Mesenchymal stem cell (in vitro differentiated cells and primary cell): ENCODE measurements around the gene KCNA3.
A peak's percentile ranks its signal among the peaks of the same experiment; 100 is the strongest.

Experiments used
- DNase-seq: peaks from one replicate; pipeline ENCODE4 v3.0.0-alpha.2; 2013
- H2AFZ ChIP-seq: one replicate; pipeline ENCODE4 v1.6.1; 2013; ENCODE audit warnings: low read depth, mild to moderate bottlenecking, control low read depth, inconsistent platforms, low read length, moderate library complexity
- H2AK5ac ChIP-seq: 2 replicates; pipeline ENCODE4 v1.6.1; 2013; ENCODE audit warnings: low read length, moderate library complexity, mild to moderate bottlenecking, inconsistent platforms; ENCODE audit not compliant: severe bottlenecking
- H2BK120ac ChIP-seq: one replicate; pipeline ENCODE4 v1.6.1; 2013; ENCODE audit warnings: low read depth, mild to moderate bottlenecking, inconsistent platforms, low read length, moderate library complexity
- H2BK12ac ChIP-seq, 2 experiments: one replicate each; pipeline ENCODE4 v1.6.1; 2013; ENCODE audit warnings: inconsistent platforms in 2 of 2, low read length in 2 of 2, mild to moderate bottlenecking in 2 of 2, moderate library complexity in 2 of 2, control low read depth in 1 of 2
- H2BK15ac ChIP-seq: one replicate; pipeline ENCODE4 v1.6.1; 2013; ENCODE audit warnings: mild to moderate bottlenecking, low read depth, inconsistent platforms; ENCODE audit not compliant: poor library complexity, severe bottlenecking
- H2BK5ac ChIP-seq: 2 replicates; pipeline ENCODE4 v1.6.1; 2013; ENCODE audit warnings: low read depth, mild to moderate bottlenecking, low read length, control low read depth, inconsistent platforms; ENCODE audit not compliant: poor library complexity, severe bottlenecking
- H3K14ac ChIP-seq, 2 experiments: one replicate each; pipeline ENCODE4 v1.6.1; 2013; ENCODE audit warnings: inconsistent platforms in 2 of 2, low read length in 2 of 2, control low read depth in 1 of 2, mild to moderate bottlenecking in 1 of 2, moderate library complexity in 1 of 2
- H3K18ac ChIP-seq, 2 experiments: one replicate each; pipeline ENCODE4 v1.6.1; 2013; ENCODE audit warnings: inconsistent platforms in 2 of 2, low read length in 2 of 2, control low read depth in 1 of 2, low read depth in 1 of 2, mild to moderate bottlenecking in 1 of 2
- H3K23ac ChIP-seq, 2 experiments: one replicate each; pipeline ENCODE4 v1.6.1; 2013; ENCODE audit warnings: inconsistent platforms in 2 of 2, low read length in 2 of 2, mild to moderate bottlenecking in 2 of 2, moderate library complexity in 2 of 2, control low read depth in 1 of 2
- H3K27ac ChIP-seq: 2 replicates; pipeline ENCODE4 v1.5.1; 2013; ENCODE audit warnings: mild to moderate bottlenecking, moderate library complexity, low read length, control low read depth, inconsistent platforms; ENCODE audit not compliant: poor library complexity, severe bottlenecking
- H3K27me3 ChIP-seq, 2 experiments: 2 replicates each; pipeline versions ENCODE4 v1.6.1 to v1.7.0; 2013; ENCODE audit warnings: low read length in 2 of 2, mild to moderate bottlenecking in 2 of 2, moderate library complexity in 2 of 2, control low read depth in 1 of 2, inconsistent platforms in 1 of 2; ENCODE audit not compliant: control insufficient read depth in 1 of 2, insufficient read depth in 1 of 2
- H3K36me3 ChIP-seq, 2 experiments: 2 replicates each; pipeline versions ENCODE4 v1.6.1 to v1.7.0; 2013; ENCODE audit warnings: low read length in 2 of 2, control low read depth in 1 of 2, inconsistent platforms in 1 of 2, low read depth in 1 of 2, mild to moderate bottlenecking in 1 of 2; ENCODE audit not compliant: insufficient read depth in 2 of 2, control insufficient read depth in 1 of 2
- H3K4ac ChIP-seq, 2 experiments: one replicate each; pipeline ENCODE4 v1.6.1; 2013; ENCODE audit warnings: inconsistent platforms in 2 of 2, low read length in 2 of 2, mild to moderate bottlenecking in 2 of 2, moderate library complexity in 2 of 2, control low read depth in 1 of 2, low read depth in 1 of 2
- H3K4me1 ChIP-seq: 2 replicates; pipeline ENCODE4 v1.6.1; 2013; ENCODE audit warnings: low read depth, low read length, control low read depth; ENCODE audit not compliant: control insufficient read depth, insufficient read depth
- H3K4me2 ChIP-seq: 2 replicates; pipeline ENCODE4 v1.6.1; 2013; ENCODE audit warnings: low read length, mild to moderate bottlenecking, inconsistent platforms; ENCODE audit not compliant: poor library complexity, severe bottlenecking
- H3K4me3 ChIP-seq, 2 experiments: 2 replicates each; pipeline versions ENCODE4 v1.5.1 to v1.7.0; 2013; ENCODE audit warnings: low read length in 2 of 2, mild to moderate bottlenecking in 2 of 2, control low read depth in 1 of 2, low read depth in 1 of 2; ENCODE audit not compliant: insufficient read depth in 1 of 2
- H3K79me1 ChIP-seq: replicated peaks from 2 replicates; pipeline ENCODE4 v1.6.1; 2013; ENCODE audit warnings: mild to moderate bottlenecking, control low read depth, low read length, inconsistent platforms; ENCODE audit not compliant: poor library complexity, severe bottlenecking
- H3K9ac ChIP-seq: 2 replicates; pipeline ENCODE4 v1.7.0; 2013; ENCODE audit warnings: mild to moderate bottlenecking, low read length, moderate library complexity
- H3K9me3 ChIP-seq: 2 replicates; pipeline ENCODE4 v1.7.0; 2013; ENCODE audit warnings: mild to moderate bottlenecking, low read length; ENCODE audit not compliant: control insufficient read depth
- H4K8ac ChIP-seq: one replicate; pipeline ENCODE4 v1.6.1; 2013; ENCODE audit warnings: inconsistent platforms, mild to moderate bottlenecking, low read length, moderate library complexity
- H4K91ac ChIP-seq: one replicate; pipeline ENCODE4 v1.6.1; 2013; ENCODE audit warnings: mild to moderate bottlenecking, low read length, inconsistent platforms
- WGBS: methylation state at CpG from one replicate; pipeline ENCODE4 v1.1.7; 2013; ENCODE audit warnings: mixed read lengths; 5-methylcytosine and 5-hydroxymethylcytosine counted together

KCNA3 gene

DNA sequence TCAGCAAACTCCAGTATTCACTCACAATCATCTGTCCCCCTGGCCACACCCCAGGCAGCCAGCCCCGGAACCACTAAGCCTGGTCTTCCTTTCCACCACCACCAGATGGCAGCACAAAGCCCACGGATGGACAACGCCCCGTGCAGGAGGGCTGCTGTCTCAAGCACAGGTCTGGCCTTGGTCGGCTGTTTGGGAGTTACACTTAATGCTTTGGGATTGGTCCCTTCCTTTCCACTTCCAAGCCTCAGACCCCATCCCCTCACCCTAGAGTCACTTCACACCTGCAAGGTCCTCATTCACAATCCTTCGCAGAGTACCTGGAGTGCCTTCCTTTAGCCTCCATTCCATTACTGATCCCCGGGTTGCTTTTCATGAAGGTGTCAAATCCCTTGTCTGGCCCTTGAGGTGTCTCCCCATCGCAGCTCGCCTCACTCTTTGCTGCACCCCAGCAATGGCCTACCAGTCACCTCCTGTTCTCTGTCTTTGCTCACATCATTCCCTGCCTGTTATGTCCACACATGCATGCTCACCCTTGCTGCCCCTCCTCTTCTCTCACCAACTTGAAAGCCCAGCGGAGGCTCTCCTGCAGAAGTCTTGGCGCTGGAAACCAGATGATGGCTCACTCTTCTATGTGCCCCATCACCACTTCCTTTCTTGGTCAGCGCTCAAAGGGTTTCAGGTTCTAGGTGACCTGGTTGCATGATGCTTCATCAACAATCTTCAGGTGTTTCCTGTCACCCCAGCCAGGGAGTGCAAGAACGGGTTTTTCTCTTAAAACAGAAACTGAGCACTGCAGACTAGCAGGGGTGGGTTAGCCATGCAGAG, 43.7 kb downstream of the KCNA3 start:
- H4K8ac ChIP-seq, result no peak overlapping the region
- H2AFZ ChIP-seq, result no peak overlapping the region
- no peak overlapping the region for H3K4me3 ChIP-seq
- no peak overlapping the region for H3K14ac ChIP-seq
- H3K36me3 ChIP-seq, result no peaks in the 10 kb centered on the region
- peak; percentile 42 for DNase-seq
- 43% methylated on average over 13 of the region's 13 CpGs for WGBS
- no peak overlapping the region for H3K27ac ChIP-seq
- H3K18ac ChIP-seq, result no peak overlapping the region
- no peaks in the 10 kb centered on the region for H3K79me1 ChIP-seq
- H3K4me1 ChIP-seq, result no peaks in the 10 kb centered on the region
- no peak overlapping the region for H3K4ac ChIP-seq
- H2BK120ac ChIP-seq, result no peak overlapping the region
- H2AK5ac ChIP-seq, result no peak overlapping the region
- peaks cover 0 to 48% of the 10 kb centered on the region in 2 experiments for H3K27me3 ChIP-seq
- no peak overlapping the region for H2BK12ac ChIP-seq
- H3K23ac ChIP-seq, result no peak overlapping the region
- no peak overlapping the region for H2BK5ac ChIP-seq
- no peak overlapping the region for H2BK15ac ChIP-seq
- H3K4me2 ChIP-seq, result no peak overlapping the region
- no peaks in the 10 kb centered on the region for H3K9me3 ChIP-seq
- no peak overlapping the region for H3K9ac ChIP-seq
- H4K91ac ChIP-seq, result no peak overlapping the region

DNA sequence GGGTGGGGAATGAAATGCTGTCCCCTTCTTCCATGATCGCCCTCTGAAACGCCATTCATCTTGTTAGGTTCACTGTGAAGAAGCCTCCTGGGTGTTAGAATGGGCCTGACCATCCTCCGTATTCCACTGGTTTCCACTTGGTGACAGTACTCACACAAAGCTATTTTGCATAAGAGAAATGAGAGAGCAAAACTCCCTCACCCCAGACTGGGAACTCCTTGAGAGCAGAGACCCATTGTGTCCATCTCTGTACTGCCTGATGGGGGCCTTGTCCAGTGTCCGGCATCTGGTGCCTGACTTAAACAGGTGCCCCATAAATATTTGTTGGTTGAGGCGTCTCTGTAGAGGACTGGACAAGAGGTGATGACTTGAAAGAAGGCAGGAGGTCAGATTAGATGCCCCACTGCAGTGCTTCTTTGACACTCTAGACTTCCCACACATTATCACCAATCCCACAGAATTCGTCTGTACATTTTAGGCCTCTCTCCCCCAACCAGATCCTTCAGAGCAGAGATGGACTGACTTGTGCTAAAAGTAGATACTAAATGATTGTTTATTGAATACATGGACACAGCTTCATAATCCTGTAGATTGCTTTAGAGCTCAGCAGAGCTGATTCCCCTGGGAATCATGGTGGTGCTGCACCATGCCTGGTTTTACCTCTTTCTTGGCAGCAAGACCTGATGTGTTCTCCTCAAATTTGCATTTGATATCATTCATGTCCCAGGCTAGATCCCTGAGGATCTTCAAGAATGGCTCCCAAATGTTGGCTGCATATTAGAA, 46.2 kb downstream of the KCNA3 start:
- Histone ChIP-seq H2BK120ac (no peak overlapping the region), H3K4me3 (no peak overlapping the region), H2BK5ac (no peak overlapping the region), H2BK15ac (no peak overlapping the region), H3K18ac (no peak overlapping the region), H3K4me1 (no peaks in the 10 kb centered on the region), H2BK12ac (no peak overlapping the region), H3K4me2 (no peak overlapping the region), H4K8ac (no peak overlapping the region), H3K27me3 (peaks cover 0 to 55% of the 10 kb centered on the region in 2 experiments), H3K36me3 (no peaks in the 10 kb centered on the region), H3K9me3 (no peaks in the 10 kb centered on the region), H3K4ac (no peak overlapping the region), H3K79me1 (no peaks in the 10 kb centered on the region), H2AK5ac (no peak overlapping the region), H2AFZ (no peak overlapping the region), H3K23ac (no peak overlapping the region), H3K9ac (no peak overlapping the region), H4K91ac (no peak overlapping the region), H3K27ac (no peak overlapping the region), H3K14ac (no peak overlapping the region)
- no peak for DNase-seq
- WGBS, result 72% methylated on average over 4 of the region's 6 CpGs

DNA sequence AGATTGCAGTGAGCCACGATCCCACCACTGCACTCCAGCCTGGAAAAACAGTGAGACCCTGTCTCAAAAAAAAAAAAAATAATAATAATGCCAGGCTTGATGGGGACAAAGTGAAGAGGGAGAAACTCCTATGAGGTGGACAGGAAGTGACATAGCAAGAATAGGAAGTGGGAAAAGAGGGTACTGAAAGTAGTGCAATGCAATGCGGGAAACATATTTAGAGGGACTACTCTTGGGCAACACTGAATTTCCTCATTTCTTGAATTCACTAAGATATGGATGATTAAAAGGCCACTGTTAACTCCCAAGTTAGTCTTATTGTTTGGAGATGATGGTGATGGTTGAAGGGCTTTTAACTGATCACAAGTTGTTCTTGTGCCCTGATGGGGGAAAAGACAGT, 47.0 kb downstream of the KCNA3 start:
- Histone ChIP-seq H3K4me3 (no peak overlapping the region), H2BK120ac (no peak overlapping the region), H2BK15ac (no peak overlapping the region), H3K27me3 (peaks cover 0 to 56% of the 10 kb centered on the region in 2 experiments), H3K9me3 (no peaks in the 10 kb centered on the region), H2BK12ac (no peak overlapping the region), H3K36me3 (no peaks in the 10 kb centered on the region), H3K4me1 (no peaks in the 10 kb centered on the region), H3K18ac (no peak overlapping the region), H3K79me1 (no peaks in the 10 kb centered on the region), H4K8ac (no peak overlapping the region), H4K91ac (no peak overlapping the region), H3K23ac (no peak overlapping the region), H3K4me2 (no peak overlapping the region), H2AK5ac (no peak overlapping the region), H3K27ac (no peak overlapping the region), H3K14ac (no peak overlapping the region), H2BK5ac (no peak overlapping the region), H3K9ac (no peak overlapping the region), H2AFZ (no peak overlapping the region), H3K4ac (no peak overlapping the region)
- WGBS, result 100% methylated on average over 1 of the region's 2 CpGs
- no peak for DNase-seq

DNA sequence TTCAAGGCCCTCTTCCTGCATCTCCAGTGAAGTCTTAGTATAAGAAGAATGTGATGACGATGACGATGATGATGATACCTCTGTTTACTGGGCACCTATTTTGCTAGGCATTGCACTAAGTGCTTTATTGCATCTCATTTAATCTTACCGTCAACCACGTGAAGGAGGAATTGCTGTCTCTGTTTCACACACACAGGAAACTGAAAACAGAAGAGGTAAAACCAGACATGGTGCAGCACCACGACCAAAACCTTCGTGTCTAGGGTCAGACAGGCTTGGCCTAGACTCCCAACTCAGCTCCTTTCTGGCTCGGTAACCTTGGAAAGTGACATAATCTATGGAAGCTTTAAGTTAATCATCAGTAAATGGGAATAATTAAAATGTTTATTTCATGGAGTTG, 47.9 kb downstream of the KCNA3 start:
- Histone ChIP-seq H3K4ac (no peak overlapping the region), H2BK12ac (no peak overlapping the region), H3K14ac (no peak overlapping the region), H3K36me3 (no peaks in the 10 kb centered on the region), H3K4me1 (no peaks in the 10 kb centered on the region), H3K27me3 (peaks cover 0 to 56% of the 10 kb centered on the region in 2 experiments), H2BK15ac (no peak overlapping the region), H3K23ac (no peak overlapping the region), H3K27ac (no peak overlapping the region), H3K18ac (no peak overlapping the region), H3K4me2 (no peak overlapping the region), H2AFZ (no peak overlapping the region), H2BK120ac (no peak overlapping the region), H4K91ac (no peak overlapping the region), H3K79me1 (no peaks in the 10 kb centered on the region), H3K4me3 (no peak overlapping the region), H2AK5ac (no peak overlapping the region), H2BK5ac (no peak overlapping the region), H3K9me3 (no peaks in the 10 kb centered on the region), H4K8ac (no peak overlapping the region), H3K9ac (no peak overlapping the region)
- WGBS, result 74% methylated on average over 7 of the region's 7 CpGs
- no peak for DNase-seq
